Right kidney (tissue), 1 donor: Measurements from ENCODE around the gene MARCKS.

Source experiments
- DNase-seq: peaks from one replicate; pipeline ENCODE4 v3.0.0-alpha.2; 2016

The MARCKS gene

DNA sequence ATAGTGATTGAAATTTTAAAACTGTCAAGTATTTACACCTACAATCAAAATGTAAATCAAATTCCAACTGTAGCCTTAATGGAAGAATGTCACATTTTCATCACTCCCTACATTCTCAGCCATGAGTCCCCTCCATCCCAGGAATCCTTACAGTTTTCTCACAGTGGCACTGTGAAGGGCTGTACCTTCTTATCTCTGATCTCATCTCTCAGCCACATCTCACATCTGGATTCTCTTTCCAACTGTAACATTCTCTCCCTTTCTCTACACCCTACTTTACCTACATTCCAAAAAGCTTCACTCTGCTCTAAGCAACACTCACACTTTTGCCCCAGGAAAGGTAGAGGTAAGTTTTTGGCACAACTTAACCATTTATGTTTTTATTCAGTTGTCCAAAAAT is 8.9 kb upstream of the MARCKS start:
- no peak for DNase-seq

DNA sequence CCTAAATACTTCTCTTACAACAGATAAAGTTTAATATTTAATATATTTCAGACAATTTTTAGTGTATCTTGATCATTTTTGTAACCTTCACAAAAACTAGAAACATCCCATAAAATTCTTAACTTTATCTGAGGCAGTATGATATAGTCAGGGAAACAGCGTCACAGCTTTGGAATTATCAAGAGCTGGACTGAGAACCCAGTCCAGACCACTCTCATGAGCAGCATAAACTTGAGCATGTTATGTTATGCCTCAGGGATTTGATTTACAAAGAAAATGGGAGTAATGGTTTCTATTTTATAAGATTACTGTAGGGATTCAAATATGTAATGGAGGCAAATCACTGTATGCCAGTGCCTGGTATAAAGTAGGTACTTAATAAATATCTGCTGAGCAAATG is 8.3 kb upstream of the MARCKS start:
- no peak for DNase-seq

DNA sequence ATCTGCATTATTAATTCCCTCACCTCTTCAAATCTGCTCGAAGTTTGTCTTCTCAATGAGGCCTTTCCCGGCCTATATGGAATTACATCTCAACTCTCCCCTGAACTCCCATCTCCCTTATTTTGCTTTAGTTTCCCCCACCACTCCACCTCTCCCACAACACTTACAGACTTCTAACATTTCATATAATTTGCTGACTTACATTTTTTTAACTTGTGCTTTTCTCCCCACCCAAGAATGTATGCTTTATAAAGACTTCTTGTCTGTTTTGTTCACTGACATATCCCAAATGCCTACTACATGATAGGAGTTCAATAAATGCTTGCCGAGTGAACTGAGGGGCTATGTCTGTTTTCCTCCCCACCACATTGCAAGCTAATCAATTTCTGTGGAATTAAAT is 3.9 kb upstream of the MARCKS start:
- no peak for DNase-seq

DNA sequence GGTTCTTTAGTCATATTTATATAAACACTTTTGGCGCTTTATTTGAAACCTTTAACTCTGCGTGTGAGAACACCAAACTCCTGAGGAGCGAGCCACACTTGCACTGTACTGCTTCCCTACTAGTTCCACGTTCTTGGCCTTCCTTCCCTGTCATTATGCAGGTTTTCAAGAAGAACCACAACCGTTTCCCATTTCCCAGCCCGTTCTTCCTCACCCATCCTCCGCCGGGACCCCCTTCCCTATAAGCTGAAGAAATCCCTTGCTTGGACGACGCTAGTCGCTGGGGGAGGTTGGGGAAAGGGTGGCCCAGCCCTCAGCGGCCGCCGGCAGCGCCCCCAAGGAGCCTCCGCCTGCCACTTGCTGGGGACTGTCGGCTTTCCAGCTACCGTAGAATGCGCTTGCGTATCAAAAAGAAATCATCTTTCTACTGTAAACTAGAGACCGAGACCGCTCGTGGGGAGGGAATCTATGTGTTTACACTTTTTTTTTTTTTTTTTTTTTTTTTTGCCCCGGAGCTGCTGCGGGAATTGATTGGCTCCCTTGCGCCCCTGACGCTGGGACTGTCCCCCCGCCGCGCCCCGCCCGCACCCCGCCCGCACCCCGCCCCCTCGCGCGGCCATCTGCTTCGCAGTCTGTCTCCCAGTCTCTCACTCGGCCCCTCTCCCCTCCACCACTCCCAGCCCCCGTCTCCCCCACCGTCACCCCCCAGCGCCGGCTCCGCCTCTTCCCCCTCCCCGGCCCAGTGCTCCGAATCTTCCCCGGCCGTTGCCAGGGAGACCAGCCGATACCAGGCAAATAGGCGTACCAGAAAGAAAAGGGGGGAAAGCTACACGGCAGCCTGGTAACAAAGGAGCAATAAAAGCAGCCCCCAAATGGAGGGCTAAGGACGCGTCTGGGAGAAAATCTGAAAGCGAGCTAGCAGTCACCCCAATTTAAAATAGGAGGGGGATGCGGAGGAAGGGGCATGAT is 2.3 kb upstream of the MARCKS start:
- peak; percentile 89 for DNase-seq

DNA sequence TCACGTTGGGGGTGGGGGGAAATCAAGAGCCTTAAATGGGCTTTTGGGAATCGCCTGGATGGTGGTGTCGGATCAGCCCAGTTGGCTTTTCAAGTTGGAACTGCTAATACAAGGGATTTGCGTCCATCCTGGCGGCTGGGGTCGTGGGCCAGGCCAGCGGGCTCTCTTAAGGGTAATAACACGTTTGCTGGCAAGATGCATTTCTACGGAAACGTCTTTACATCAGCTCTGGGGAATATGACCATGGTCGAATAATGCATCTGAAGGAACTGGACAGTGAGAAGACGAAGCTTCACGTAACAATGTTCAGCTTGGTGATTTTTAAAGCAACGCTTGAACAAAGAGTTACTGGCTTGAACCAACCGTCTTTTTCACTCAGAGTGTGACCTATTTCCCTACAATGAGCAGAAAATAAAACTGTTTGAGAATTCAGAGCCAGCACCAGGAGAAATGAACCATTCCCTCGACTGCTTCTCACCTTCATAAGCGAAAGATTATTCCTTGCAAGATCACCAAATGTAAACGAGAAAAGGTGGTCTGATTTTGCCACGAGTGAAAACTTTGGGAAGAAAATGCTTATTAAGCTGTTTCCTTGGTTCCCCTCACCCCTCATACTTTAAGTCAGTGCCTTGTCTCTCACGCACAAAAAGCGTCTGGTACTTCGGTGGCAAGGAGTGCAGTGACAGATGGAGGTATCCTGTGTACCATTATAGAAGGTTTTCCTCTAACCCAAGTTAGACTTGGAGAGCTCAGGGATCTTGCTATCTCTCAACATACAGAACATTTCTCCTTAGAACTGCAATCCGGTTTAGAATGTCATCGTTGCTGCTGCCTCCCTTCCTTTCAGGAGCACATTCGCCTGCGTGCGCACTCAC is 1.4 kb upstream of the MARCKS start:
- peak; percentile 81 for DNase-seq

DNA sequence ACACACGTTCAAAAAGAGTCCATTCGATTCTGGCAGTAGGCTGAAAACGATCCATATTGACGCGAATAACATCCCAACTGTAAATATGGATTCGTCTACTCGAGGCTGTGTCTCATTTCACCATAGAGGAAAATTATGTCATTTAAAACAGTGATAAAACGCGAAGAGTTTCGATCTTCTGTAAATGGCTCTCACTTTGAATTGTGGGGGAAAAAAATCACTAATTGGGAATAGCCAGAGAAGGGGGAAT is 845 bp upstream of the MARCKS start:
- DNase-seq, result no peak

DNA sequence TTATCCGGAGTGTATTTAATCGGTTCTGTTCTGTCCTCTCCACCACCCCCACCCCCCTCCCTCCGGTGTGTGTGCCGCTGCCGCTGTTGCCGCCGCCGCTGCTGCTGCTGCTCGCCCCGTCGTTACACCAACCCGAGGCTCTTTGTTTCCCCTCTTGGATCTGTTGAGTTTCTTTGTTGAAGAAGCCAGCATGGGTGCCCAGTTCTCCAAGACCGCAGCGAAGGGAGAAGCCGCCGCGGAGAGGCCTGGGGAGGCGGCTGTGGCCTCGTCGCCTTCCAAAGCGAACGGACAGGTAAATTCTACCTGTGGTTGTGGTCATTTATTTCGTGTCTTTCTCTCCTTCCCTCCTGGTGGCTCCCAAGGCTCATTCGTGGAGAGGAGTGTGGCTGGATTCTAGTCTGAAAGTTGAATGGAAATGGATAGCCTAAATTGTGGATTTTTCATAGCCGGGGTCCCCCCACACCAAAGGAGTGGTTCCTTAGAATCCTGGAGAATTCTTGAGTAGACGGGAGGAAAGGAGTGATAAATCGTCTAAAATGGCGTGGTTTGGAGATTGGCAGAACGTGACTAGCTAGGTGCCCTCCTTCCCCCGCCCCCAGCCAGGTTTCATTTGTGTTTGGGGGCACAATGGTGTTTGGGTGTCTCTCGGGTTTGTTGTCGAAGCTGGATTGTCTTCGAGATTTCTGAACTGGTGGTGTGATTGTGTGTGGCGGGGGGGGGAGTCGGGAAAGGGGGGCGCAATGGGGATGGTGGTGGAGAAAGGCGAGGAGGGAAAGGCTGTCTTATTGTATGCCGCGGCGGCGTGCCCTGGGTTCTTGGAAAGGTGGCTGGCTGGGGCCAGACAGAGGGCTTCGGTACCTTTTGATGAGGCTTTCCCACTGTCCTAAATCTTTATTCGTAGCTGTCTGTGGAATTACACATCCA is 673 bp downstream of the MARCKS start:
- peak; percentile 72 for DNase-seq

DNA sequence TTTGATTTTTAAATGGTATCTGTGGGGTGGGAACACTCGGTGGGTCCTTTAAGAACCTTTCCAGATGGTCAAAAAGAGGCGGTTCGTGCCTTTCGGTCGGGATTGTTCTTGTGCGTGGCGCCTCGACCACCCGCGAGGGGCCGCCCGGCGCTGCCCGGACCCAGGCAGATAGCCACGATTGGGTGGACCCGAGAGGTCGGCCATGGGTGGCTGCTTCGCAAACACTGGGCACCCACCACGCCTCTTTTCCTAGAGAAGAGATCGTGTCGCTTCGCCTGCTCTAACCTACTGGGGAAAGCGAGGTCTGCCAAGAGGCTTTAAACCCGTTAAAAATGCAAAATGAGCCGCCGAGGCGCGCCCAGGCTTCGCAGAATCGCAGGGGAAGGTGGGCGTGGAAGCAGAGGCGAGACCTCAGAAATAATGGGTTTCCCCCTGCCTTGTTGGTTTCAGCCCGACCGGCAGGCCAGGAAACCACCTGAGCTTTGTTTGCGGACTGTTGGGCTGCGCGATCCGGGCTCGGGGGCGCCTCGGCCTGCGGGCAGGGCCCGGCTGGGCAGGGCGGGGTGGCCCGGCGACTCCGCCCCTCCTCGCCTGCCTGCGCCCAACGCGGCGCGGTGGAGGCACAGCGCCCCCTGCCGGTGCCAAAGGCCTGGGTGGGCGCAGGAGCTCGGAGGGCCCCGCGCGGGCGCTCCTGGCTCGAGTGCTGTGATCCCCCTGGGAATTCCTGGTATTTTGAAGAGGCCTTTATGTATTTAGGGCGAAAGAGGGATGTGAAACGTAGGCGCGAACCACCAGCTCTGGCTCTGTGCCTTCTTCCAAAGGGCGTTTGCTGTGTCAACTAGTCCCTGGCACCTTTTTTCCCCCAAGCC is 1.6 kb downstream of the MARCKS start:
- DNase-seq, result peak; percentile 95

DNA sequence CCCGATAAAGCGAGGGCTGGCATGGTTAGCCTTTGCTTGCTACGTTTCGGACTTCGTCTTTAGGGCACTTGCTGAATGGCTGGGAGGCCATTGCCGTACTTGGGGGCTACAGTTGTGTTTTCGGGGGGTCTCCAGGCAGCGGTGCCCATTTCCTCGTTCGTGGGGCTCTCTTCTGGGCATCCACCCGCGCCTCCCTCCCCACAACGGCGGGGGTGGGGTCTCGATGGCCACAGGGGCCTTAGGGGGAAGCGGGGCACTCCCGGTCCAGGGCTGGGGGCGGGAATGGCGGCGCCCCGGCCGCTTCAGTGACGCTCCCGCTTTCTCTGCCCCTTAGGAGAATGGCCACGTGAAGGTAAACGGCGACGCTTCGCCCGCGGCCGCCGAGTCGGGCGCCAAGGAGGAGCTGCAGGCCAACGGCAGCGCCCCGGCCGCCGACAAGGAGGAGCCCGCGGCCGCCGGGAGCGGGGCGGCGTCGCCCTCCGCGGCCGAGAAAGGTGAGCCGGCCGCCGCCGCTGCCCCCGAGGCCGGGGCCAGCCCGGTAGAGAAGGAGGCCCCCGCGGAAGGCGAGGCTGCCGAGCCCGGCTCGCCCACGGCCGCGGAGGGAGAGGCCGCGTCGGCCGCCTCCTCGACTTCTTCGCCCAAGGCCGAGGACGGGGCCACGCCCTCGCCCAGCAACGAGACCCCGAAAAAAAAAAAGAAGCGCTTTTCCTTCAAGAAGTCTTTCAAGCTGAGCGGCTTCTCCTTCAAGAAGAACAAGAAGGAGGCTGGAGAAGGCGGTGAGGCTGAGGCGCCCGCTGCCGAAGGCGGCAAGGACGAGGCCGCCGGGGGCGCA is 2.4 kb downstream of the MARCKS start:
- peak; percentile 83 for DNase-seq

DNA sequence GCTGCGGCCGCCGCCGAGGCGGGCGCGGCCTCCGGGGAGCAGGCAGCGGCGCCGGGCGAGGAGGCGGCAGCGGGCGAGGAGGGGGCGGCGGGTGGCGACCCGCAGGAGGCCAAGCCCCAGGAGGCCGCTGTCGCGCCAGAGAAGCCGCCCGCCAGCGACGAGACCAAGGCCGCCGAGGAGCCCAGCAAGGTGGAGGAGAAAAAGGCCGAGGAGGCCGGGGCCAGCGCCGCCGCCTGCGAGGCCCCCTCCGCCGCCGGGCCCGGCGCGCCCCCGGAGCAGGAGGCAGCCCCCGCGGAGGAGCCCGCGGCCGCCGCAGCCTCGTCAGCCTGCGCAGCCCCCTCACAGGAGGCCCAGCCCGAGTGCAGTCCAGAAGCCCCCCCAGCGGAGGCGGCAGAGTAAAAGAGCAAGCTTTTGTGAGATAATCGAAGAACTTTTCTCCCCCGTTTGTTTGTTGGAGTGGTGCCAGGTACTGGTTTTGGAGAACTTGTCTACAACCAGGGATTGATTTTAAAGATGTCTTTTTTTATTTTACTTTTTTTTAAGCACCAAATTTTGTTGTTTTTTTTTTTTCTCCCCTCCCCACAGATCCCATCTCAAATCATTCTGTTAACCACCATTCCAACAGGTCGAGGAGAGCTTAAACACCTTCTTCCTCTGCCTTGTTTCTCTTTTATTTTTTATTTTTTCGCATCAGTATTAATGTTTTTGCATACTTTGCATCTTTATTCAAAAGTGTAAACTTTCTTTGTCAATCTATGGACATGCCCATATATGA is 3.2 kb downstream of the MARCKS start:
- DNase-seq, result peak; percentile 61

DNA sequence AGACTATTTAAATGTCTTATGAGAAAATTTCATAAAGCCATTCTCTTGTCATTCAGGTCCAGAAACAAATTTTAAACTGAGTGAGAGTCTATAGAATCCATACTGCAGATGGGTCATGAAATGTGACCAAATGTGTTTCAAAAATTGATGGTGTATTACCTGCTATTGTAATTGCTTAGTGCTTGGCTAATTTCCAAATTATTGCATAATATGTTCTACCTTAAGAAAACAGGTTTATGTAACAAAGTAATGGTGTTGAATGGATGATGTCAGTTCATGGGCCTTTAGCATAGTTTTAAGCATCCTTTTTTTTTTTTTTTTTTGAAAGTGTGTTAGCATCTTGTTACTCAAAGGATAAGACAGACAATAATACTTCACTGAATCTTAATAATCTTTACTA is 5.0 kb downstream of the MARCKS start:
- no peak for DNase-seq

DNA sequence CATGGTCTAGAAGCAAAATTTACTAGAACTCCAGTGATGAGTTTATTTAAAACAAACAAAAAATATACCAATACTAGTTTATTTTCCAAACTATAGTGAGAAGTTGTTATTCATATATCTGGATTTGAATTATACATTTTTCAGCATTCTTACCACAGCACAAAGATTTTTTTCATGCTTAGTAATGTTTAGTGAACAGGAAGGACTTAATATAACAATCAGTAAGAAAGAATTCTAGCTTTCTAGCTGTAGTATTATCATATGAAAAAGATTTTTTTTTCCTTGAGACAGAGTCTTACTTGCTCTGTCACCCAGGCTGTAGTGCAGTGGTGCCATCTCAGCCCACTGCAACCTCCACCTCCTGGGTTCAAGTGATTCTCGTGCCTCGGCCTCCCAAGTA is 13.8 kb downstream of the MARCKS start:
- DNase-seq, result no peak

DNA sequence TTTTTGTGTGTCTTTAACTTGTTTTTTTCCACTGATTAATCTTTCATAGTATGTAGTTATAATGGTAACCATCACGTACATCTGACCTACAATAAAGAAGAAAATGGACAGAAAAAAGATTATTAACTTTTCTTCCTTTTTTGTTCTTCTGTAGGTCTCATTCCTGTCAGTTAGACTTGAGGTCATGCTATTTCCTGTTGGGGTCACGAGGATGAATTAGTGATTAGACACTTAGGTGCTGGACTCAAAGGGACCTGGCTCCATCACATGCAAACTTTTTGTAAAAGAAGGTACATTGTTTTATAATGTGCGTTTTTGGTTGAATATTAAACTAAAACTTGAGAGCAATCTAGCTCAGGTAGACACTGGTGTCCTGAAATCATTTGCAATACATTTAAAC is 14.8 kb downstream of the MARCKS start:
- no peak for DNase-seq

DNA sequence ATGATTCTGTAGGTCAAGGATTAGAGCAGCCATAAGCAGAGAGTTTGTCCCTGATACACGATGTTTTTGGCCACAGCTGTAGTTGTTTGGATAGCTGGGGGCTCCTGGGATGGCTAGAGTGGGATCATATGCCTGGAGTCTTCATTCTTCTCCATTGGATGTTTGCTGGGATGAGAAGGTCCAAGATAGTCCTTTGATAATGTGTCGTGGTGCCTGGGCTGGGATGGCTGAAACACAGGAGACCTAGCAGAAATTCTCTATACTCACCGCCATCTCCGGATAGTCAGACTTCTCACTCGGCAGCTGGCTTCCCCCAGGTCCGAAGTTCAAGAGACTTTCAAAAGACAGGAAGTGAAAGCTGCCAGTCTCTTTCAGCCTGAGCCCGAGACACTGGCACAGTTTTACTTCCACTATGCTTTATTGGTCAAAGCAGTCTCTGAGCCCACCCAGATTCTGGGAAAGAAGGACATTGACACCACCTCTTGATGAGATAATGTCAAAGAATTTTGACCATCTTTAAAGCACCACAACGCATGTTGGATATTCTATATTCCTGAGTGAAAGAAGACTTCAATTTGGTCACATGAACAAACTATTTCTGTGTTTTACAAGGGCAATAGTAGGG is 16.0 kb downstream of the MARCKS start:
- no peak for DNase-seq

DNA sequence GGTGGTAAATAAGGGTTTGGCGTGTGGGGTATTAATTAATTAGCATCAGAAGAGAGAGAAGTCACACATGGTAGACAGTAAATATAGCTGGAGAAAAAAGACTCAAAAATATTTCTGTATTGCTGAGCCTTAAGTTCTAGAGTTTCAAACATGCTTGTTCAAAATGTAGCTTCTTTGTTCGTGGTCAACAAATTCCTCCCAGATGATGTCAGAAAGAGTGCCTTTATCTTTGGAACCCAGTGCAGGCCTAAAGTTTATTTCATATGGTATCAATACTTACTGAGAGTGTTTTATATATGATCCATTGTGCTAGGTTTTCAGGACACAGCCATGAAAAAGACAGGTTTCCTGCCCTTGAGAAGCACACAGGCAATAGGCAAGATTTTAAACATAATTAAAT is 18.3 kb downstream of the MARCKS start:
- no peak for DNase-seq

DNA sequence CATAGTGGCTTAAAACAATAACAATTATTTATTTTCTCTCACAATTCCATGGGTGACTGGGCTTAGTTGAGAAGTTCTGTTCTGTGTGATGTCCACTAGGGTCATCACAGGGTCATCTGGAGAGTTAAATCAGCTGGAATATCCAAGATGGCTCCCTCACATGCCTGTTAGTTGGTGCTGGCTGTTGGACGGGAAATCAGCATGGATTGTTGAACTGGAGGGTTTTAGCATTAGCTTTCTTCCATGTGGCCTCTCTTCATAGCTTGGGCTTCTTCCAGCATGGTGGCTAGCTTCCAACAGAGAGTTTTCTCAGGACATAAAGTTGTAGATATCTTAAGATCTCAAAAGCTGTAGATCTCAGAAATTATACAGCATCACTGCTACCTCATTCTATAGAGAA is 19.6 kb downstream of the MARCKS start:
- no peak for DNase-seq

DNA sequence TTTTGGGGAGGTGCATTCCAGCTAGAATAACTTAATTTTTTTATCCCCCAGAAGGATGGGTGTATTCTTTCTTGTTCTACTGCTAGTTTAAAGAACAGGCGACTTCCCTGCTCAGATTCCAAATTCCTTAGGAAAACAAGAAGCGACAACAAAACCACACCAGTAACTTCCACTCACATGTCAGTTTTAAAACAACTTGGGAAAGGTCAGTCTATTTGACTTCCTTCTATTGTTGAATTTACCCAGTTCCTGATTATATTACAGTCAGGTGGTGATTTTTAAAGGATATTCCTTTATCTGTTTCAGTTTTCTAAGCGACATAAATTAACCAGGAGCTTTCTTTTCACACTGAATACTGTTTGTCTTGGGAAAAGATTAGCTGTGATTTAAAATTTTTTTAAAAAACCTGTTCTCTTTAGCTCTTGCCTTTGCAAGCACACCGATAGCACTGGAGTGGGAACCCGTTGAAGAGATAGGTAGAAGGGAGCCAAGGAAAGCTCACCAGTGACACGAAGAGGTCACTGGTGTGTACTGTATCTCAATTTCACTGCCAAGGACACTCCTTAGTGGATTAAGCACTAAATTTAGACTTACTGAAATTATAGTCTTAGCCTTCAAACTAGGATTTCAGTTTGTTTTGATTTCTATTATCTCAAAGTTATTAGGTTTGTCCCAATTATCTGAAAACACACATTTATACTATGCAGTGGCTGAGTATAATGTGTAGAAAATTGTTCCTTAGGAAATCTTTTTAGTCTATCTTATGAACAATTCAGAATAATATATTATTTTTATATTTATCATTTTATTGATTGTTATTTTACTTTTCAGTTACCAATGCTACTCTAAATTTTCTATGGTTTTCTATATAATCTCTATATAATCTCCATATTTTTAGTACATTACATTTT is 22.3 kb downstream of the MARCKS start:
- DNase-seq, result peak; percentile 38

DNA sequence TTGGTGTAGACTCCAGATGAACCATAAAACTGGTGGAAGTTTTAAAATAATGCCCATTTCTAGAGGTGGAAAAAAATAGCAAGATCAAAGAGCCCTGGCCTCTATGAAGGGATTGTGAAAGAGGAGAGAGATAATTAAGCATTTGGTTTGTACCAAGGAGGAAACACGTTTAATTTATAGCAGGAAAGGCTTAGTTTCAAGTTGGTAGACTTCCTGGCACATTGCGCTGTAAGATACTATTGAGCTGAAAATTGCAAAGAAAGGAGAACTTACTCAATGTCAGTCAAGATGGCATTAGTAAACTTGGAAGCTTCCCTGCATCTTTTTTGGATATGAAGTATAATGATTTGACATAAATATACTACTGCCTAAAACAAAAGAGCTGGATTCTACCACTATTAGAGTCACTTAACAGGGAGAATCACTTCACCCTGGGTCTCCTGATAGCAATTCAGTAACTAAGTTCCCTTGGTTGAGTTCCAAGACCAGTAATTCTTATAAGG is 24.4 kb downstream of the MARCKS start:
- no peak for DNase-seq
